HG03045 (cell line): ENCODE measurements around the gene CEACAM18.
"Not testable (repeated sequence)": the region's sequence is repeated elsewhere in the genome, so short reads cannot be mapped to it uniquely, and the experiment has no call there.

ENCODE experiments used
- ATAC-seq: cut with Tn5 transposase; IDR thresholded peaks from one replicate; pipeline ENCODE4 v1.9.1; 2021; ENCODE audit warnings: mild to moderate bottlenecking, moderate library complexity; ENCODE audit not compliant: unreplicated experiment

Gene CEACAM18

GRCh38 chr19:51489113-51489512, 10.8 kb downstream of the CEACAM18 start:
- ATAC-seq = no peak

- no peak for ATAC-seq
Observed at GRCh38 chr19:51490676-51491075, 12.3 kb downstream of the CEACAM18 start.

GRCh38 chr19:51491586-51491985, 13.2 kb downstream of the CEACAM18 start:
- ATAC-seq = no peak

- ATAC-seq = no peak
Observed at GRCh38 chr19:51493776-51494175, 15.4 kb downstream of the CEACAM18 start.

- no peak for ATAC-seq
Observed at GRCh38 chr19:51497666-51498065, 19.3 kb downstream of the CEACAM18 start.

GRCh38 chr19:51500931-51501330, 22.6 kb downstream of the CEACAM18 start:
- ATAC-seq = not testable (repeated sequence)

GRCh38 chr19:51501594-51502263, 23.4 kb downstream of the CEACAM18 start, which contains the start of gene SIGLEC12:
Gene SIGLEC12 (minus strand): TSS chr19:51501800. CDS start chr19:51501733, 67 bp downstream.
- no peak for ATAC-seq

- no peak for ATAC-seq
Observed at GRCh38 chr19:51503286-51503817, 25.0 kb downstream of the CEACAM18 start.

GRCh38 chr19:51503896-51504295, 25.6 kb downstream of the CEACAM18 start:
- no peak for ATAC-seq

GRCh38 chr19:51505904-51506303, 27.6 kb downstream of the CEACAM18 start:
- ATAC-seq = no peak

GRCh38 chr19:51507192-51507591, 28.9 kb downstream of the CEACAM18 start:
- ATAC-seq = no peak

- no peak for ATAC-seq
Observed at GRCh38 chr19:51507640-51508058, 29.3 kb downstream of the CEACAM18 start.

GRCh38 chr19:51508059-51508733, 29.9 kb downstream of the CEACAM18 start:
- ATAC-seq = no peak

- no peak for ATAC-seq
Observed at GRCh38 chr19:51509823-51510660, 31.7 kb downstream of the CEACAM18 start.

- ATAC-seq = no peak
Observed at GRCh38 chr19:51511353-51511752, 33.0 kb downstream of the CEACAM18 start.

GRCh38 chr19:51513968-51514367, 35.6 kb downstream of the CEACAM18 start:
- no peak for ATAC-seq

- ATAC-seq = no peak
Observed at GRCh38 chr19:51514866-51515481, 36.6 kb downstream of the CEACAM18 start.

GRCh38 chr19:51520728-51521127, 42.4 kb downstream of the CEACAM18 start:
- no peak for ATAC-seq

GRCh38 chr19:51521357-51521756, 43.0 kb downstream of the CEACAM18 start:
- ATAC-seq = no peak

- no peak for ATAC-seq
Observed at GRCh38 chr19:51521781-51522180, 43.4 kb downstream of the CEACAM18 start.
